ENCODE data around the gene VPS45.
A peak's percentile ranks its signal among the peaks of the same experiment; 100 is the strongest.

VPS45 gene

DNA sequence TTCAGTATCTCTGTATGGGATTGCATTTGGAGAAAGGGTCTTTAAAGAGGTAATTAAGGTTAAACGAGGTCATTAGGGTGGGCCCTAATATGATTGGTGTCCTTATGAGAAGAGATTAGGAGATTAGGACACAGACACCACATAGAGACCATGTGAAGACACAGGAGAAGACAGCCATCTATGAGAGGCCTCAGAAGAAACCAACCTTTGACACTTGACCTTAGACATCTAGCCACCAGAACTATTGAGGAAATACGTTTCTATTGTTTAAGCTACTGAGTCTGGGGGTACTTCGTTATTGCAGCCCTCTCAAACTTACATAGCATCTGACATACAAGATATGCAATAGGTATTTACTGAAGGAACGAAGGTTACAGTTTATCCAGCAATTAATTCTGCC lies 7.3 kb upstream of the VPS45 start:
- DNase-seq (ENCODE audit: low spot score) = no peak
- H3K27ac ChIP-seq = no peak overlapping the region
- H3K4me3 ChIP-seq = no peak overlapping the region
- TF ChIP-seq, protein P1, sequence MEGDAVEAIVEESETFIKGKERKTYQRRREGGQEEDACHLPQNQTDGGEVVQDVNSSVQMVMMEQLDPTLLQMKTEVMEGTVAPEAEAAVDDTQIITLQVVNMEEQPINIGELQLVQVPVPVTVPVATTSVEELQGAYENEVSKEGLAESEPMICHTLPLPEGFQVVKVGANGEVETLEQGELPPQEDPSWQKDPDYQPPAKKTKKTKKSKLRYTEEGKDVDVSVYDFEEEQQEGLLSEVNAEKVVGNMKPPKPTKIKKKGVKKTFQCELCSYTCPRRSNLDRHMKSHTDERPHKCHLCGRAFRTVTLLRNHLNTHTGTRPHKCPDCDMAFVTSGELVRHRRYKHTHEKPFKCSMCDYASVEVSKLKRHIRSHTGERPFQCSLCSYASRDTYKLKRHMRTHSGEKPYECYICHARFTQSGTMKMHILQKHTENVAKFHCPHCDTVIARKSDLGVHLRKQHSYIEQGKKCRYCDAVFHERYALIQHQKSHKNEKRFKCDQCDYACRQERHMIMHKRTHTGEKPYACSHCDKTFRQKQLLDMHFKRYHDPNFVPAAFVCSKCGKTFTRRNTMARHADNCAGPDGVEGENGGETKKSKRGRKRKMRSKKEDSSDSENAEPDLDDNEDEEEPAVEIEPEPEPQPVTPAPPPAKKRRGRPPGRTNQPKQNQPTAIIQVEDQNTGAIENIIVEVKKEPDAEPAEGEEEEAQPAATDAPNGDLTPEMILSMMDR (IDR thresholded peaks at IDR 0.05) = no peak

DNA sequence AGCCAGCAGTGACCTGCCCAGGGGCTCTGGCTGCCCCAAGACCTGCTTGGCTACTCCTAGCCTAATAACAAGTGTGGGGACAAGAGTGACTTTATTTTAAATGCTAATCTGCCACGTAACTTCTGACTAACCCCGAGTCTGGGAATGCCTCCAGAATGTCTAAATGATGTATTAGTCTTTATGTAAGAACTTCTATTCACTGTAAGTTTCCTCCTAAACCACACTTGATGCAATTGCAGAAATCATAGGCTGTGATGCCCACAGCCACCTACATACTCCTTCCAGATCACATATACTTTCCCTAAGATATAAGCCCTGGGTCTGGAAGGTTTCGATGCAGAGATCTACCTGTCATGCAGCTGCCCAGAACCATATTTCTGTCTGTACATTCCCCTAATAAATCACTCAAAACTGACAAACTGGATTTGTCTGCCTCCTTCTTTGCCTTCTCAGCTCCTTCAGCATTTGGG lies 5.9 kb upstream of the VPS45 start:
- peak overlapping the region; percentile 20 to 37 for H3K27ac ChIP-seq
- TF ChIP-seq, protein P1 (IDR thresholded peaks at IDR 0.05) = no peak
- no peak overlapping the region for H3K4me3 ChIP-seq
- no peak for DNase-seq (ENCODE audit: low spot score)

DNA sequence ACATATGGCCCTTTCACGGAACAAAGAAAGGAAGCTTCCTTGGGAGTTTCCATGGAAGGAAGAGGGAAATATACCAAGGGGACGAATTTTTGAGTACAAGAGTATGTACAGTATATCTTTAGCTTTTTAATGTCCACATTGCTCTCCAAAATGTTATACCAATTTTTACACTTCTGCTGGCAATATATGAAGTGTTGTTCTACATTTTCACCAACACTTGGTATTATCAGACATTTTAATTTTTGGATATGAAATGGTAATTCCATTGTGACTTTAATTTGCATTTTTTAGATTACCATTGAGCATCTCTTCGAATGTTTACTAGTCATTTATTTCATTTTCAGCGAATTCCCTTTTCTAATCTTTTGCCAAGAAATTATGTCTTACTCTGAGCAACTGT lies 5.5 kb upstream of the VPS45 start:
- no peak for DNase-seq (ENCODE audit: low spot score)
- H3K27ac ChIP-seq = peak overlapping the region; percentile 20 to 37
- H3K4me3 ChIP-seq = no peak overlapping the region
- TF ChIP-seq, protein P1 (IDR thresholded peaks at IDR 0.05) = no peak

DNA sequence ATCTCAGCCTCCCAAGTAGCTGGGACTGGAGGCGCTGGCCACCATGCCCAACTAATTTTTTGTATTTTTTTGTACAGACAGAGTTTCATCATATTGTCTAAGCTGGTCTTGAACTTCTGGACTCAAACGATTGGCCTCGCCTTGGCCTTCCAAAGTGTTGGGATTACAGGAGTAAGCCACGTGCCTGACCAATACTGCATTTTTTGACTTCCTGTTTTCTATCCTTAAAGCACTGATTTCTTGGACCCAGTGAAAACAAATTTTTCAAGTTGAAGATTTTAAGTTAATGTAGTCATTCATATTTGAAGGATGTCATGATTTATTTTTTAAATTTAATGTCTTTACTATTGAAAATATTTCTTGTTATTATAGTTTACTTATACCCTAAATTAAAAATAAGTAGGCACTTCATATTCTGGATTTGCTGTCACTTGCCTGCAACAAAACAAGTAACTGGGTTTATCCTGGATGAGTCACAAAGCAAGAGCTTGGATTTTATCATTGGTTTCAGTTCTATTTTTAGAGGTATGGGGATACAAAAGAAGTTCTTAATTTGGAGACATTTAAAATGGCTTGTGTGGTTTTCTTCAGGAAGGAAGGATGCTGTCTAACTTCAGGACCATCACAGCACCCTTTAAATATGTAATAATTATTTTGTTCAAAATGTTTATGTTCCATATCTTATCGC lies 2.2 kb upstream of the VPS45 start:
- Histone ChIP-seq H3K27ac (peak overlapping the region; percentile 40 to 98), H3K4me3 (no peak overlapping the region)
- TF ChIP-seq, protein P1 (IDR thresholded peaks at IDR 0.05) = no peak
- no peak for DNase-seq (ENCODE audit: low spot score)

DNA sequence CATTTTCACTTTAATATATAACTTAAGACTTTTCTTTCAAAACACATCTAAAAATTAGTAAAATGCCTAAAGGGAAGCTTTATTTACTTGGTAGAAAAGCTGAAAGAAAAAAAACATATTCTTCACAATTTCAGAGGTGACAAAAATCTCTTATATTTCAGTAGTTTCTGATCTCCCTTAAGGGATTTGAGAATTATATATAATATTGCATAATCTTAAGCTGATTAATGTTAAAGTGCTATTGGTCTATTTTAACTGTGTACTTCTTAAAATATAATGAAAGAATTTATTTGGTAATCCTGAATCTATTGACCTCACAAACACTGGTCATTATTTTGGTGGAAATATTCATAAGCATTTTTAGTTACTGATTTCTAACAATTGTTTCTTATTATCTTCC lies 1.2 kb upstream of the VPS45 start:
- TF ChIP-seq, protein P1 (IDR thresholded peaks at IDR 0.05) = no peak
- Histone ChIP-seq H3K4me3 (peak overlapping the region; percentile 73), H3K27ac (peak overlapping the region; percentile 94 to 98)
- no peak for DNase-seq (ENCODE audit: low spot score)

DNA sequence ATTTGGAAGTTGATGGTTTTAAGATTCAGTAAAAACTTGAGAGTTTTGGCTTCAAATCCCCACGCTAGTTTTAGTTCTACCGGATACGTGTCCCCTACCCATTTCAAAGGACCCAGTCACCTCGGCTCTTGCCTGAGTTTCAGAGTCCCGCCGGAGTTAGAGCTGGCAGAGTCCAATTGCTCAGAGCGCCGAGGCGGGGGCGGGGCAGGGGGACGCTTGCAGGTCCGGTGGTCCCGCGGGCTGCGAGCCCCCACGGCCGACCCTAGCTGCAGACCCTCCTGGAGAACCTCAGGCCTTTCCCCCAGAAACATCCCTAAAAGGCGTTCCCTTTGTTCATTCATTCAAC lies 765 bp upstream of the VPS45 start:
- H3K27ac ChIP-seq = peak overlapping the region; percentile 94 to 98
- TF ChIP-seq, protein P1 (IDR thresholded peaks at IDR 0.05) = no peak
- peak; percentile 84 for DNase-seq (ENCODE audit: low spot score)
- peak overlapping the region; percentile 73 for H3K4me3 ChIP-seq

DNA sequence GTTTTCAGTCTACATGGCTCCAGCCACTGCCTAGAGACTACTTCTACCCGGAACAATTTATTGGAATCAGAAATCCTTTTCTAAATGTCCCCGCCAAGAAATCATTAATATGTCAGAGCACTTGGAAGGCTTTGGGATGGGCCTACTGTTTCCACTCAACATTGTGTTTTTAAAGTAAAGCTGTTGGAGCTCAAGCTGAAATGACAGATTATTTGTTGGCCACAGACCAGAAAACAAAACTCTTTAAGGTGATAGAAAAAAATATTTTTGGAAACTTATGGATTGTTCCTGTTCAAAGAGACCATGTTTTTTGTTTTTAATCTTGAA lies 496 bp downstream of the VPS45 start:
- TF ChIP-seq, protein P1 (IDR thresholded peaks at IDR 0.05) = no peak
- Histone ChIP-seq H3K4me3 (peak overlapping the region; percentile 73), H3K27ac (peak overlapping the region; percentile 94 to 98)
- no peak for DNase-seq (ENCODE audit: low spot score)
